K562 (cell line): Measurements from ENCODE around the gene CCDC124. TPM values are rescaled to one million over a fixed set of nuclear protein-coding genes. Genes with fewer than 3 reads are reported as not detected.

Source experiments
- FOXK2 ChIP-seq, 2 experiments: fragments of 450-650 bp; IDR thresholded peaks in 1 of 2; conservative IDR thresholded peaks in 1 of 2; 2 replicates each; pipeline ENCODE4 v1.6.1; 2016; ENCODE audit warnings: low read depth in 2 of 2, mild to moderate bottlenecking in 1 of 2
- KLF10 ChIP-seq: fragments of 250-450 bp; sonication (Bioruptor Pico); IDR thresholded peaks from 2 replicates; pipeline ENCODE4 v1.6.1; 2021; ENCODE audit warnings: matching md5 sums
- POLR2G ChIP-seq: fragments of 200-400 bp; formaldehyde crosslinking; IDR thresholded peaks from 2 replicates; pipeline ENCODE4 v1.6.1; 2017; ENCODE audit warnings: low read depth, mild to moderate bottlenecking, antibody characterized with exemption, low read length, moderate library complexity
- POLR3G ChIP-seq: IDR thresholded peaks from 2 replicates; pipeline ENCODE4 v1.6.1; 2011; ENCODE audit not compliant: insufficient read length, insufficient replicate concordance; ENCODE audit errors: extremely low read depth
- SRSF1 ChIP-seq: fragments of 200-400 bp; formaldehyde crosslinking; IDR thresholded peaks from 2 replicates; pipeline ENCODE4 v1.6.1; 2017; ENCODE audit warnings: mild to moderate bottlenecking, low read depth, low read length, moderate library complexity
- ZNF263 ChIP-seq: sonication (generic); formaldehyde crosslinking; IDR thresholded peaks from 2 replicates; pipeline ENCODE4 v1.8.0; 2022; ENCODE audit warnings: mild to moderate bottlenecking, missing genetic modification reagents, borderline replicate concordance
- polyA plus RNA-seq, 8 experiments: library from polyadenylated mRNA; depleted of rRNA in 4 of 8; stranded (reverse) in 5 of 8; unstranded in 3 of 8; fragments of >200 nt; fragmentation: Nextera tagmentation in 2 of 8; fragmentation: Illumina TruSeq in 1 of 8; extraction: Ambion mirVana in 2 of 8; extraction: Trizol in 1 of 8; gene quantifications; 2 replicates each; pipeline versions ENCODE4 v1.2.1 to v1.2.3, GENCODE V29; 2011 to 2014; ENCODE audit warnings: inconsistent platforms in 1 of 8, missing spikeins in 1 of 8
- total RNA-seq, 7 experiments: library from RNA; depleted of rRNA in 6 of 7; stranded (reverse); fragments of >200 nt in 6 of 7; fragmentation: Illumina TruSeq in 2 of 7; extraction: Trizol in 2 of 7; gene quantifications; 2 replicates each; pipeline versions ENCODE4 v1.2.1 to v1.2.3, GENCODE V29; 2011 to 2021; ENCODE audit warnings: low replicate concordance in 1 of 7
- TF ChIP-seq, protein P1 (sequence below): fragments of 250-450 bp; sonication (Bioruptor Pico); IDR thresholded peaks from 2 replicates; pipeline ENCODE4 v1.4.0; 2020
- TF ChIP-seq, protein P2 (sequence below): sonication (generic); formaldehyde crosslinking; IDR thresholded peaks from 2 replicates; pipeline ENCODE4 v1.8.1; 2023; ENCODE audit warnings: mild to moderate bottlenecking, missing genetic modification reagents
- TF ChIP-seq, protein P3 (sequence below): fragments of 450-650 bp; IDR thresholded peaks from 2 replicates; pipeline ENCODE4 v1.6.1; 2017; ENCODE audit warnings: antibody characterized with exemption, mild to moderate bottlenecking

The CCDC124 gene
- total and polyA plus RNA-seq, 9 of the 15 experiments (the other 6 are each of a cell fraction or from before 2014, with no cell fraction given), result 5.8 to 234 (median 40.1) TPM

DNA sequence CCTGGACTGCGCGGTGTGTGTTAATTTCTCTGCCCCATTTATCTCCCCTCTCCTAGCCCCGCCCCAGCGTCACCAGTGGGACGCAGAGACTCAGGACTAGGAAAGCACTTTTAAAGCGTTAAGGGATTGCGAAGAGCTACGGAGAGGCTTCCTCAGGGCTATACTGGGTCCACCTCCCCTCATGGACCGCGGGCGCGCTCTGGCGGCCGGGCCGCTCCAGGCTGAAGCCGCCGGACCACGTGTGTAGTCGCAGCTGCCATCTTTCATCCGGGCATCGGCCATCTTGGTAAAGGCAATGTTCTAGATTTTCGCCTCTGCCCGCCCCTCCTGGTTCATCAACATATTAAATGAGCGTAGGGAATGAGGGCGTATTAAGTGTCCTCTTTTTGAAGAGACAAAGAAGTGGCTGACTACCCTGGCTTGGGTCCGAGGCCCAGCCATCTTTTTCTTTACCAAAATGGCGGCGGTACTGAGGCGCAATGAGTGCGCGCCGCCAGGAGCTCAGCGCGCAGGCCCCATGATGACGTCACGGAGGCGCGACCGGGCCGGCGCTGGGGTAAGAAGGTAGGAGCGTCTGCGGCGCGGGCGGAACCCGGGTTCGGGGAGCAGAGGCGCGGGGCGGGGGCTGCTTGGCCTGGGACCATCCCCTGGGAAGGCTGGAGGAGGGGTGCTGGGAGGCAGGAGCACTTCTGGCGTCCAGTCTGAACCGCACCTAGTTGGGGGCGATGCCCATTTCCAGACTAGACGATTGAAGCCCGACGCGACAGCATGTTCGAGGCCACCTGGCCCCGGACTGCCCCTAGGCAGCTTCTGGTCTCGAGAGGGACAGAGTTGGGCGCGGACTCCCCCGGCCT is at the start of gene CCDC124 (continued):
- TF ChIP-seq, protein P1, sequence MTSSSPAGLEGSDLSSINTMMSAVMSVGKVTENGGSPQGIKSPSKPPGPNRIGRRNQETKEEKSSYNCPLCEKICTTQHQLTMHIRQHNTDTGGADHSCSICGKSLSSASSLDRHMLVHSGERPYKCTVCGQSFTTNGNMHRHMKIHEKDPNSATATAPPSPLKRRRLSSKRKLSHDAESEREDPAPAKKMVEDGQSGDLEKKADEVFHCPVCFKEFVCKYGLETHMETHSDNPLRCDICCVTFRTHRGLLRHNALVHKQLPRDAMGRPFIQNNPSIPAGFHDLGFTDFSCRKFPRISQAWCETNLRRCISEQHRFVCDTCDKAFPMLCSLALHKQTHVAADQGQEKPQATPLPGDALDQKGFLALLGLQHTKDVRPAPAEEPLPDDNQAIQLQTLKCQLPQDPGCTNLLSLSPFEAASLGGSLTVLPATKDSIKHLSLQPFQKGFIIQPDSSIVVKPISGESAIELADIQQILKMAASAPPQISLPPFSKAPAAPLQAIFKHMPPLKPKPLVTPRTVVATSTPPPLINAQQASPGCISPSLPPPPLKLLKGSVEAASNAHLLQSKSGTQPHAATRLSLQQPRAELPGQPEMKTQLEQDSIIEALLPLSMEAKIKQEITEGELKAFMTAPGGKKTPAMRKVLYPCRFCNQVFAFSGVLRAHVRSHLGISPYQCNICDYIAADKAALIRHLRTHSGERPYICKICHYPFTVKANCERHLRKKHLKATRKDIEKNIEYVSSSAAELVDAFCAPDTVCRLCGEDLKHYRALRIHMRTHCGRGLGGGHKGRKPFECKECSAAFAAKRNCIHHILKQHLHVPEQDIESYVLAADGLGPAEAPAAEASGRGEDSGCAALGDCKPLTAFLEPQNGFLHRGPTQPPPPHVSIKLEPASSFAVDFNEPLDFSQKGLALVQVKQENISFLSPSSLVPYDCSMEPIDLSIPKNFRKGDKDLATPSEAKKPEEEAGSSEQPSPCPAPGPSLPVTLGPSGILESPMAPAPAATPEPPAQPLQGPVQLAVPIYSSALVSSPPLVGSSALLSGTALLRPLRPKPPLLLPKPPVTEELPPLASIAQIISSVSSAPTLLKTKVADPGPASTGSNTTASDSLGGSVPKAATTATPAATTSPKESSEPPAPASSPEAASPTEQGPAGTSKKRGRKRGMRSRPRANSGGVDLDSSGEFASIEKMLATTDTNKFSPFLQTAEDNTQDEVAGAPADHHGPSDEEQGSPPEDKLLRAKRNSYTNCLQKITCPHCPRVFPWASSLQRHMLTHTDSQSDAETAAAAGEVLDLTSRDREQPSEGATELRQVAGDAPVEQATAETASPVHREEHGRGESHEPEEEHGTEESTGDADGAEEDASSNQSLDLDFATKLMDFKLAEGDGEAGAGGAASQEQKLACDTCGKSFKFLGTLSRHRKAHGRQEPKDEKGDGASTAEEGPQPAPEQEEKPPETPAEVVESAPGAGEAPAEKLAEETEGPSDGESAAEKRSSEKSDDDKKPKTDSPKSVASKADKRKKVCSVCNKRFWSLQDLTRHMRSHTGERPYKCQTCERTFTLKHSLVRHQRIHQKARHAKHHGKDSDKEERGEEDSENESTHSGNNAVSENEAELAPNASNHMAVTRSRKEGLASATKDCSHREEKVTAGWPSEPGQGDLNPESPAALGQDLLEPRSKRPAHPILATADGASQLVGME (CRISPR knock-in tag), result peak; percentile 69; the same call in 1 of the 2 replicates
- no peak for TF ChIP-seq SRSF1
- TF ChIP-seq ZNF263 (CRISPR knock-in tag), result peak; percentile 76; the same call in 1 of the 2 replicates
- TF ChIP-seq, protein P2, sequence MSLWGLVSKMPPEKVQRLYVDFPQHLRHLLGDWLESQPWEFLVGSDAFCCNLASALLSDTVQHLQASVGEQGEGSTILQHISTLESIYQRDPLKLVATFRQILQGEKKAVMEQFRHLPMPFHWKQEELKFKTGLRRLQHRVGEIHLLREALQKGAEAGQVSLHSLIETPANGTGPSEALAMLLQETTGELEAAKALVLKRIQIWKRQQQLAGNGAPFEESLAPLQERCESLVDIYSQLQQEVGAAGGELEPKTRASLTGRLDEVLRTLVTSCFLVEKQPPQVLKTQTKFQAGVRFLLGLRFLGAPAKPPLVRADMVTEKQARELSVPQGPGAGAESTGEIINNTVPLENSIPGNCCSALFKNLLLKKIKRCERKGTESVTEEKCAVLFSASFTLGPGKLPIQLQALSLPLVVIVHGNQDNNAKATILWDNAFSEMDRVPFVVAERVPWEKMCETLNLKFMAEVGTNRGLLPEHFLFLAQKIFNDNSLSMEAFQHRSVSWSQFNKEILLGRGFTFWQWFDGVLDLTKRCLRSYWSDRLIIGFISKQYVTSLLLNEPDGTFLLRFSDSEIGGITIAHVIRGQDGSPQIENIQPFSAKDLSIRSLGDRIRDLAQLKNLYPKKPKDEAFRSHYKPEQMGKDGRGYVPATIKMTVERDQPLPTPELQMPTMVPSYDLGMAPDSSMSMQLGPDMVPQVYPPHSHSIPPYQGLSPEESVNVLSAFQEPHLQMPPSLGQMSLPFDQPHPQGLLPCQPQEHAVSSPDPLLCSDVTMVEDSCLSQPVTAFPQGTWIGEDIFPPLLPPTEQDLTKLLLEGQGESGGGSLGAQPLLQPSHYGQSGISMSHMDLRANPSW (CRISPR knock-in tag), result peak; percentile 70; the same call in 1 of the 2 replicates
- TF ChIP-seq KLF10 (CRISPR knock-in tag), result no peak
- peak; percentile 90 for TF ChIP-seq POLR2G
- TF ChIP-seq, protein P3, sequence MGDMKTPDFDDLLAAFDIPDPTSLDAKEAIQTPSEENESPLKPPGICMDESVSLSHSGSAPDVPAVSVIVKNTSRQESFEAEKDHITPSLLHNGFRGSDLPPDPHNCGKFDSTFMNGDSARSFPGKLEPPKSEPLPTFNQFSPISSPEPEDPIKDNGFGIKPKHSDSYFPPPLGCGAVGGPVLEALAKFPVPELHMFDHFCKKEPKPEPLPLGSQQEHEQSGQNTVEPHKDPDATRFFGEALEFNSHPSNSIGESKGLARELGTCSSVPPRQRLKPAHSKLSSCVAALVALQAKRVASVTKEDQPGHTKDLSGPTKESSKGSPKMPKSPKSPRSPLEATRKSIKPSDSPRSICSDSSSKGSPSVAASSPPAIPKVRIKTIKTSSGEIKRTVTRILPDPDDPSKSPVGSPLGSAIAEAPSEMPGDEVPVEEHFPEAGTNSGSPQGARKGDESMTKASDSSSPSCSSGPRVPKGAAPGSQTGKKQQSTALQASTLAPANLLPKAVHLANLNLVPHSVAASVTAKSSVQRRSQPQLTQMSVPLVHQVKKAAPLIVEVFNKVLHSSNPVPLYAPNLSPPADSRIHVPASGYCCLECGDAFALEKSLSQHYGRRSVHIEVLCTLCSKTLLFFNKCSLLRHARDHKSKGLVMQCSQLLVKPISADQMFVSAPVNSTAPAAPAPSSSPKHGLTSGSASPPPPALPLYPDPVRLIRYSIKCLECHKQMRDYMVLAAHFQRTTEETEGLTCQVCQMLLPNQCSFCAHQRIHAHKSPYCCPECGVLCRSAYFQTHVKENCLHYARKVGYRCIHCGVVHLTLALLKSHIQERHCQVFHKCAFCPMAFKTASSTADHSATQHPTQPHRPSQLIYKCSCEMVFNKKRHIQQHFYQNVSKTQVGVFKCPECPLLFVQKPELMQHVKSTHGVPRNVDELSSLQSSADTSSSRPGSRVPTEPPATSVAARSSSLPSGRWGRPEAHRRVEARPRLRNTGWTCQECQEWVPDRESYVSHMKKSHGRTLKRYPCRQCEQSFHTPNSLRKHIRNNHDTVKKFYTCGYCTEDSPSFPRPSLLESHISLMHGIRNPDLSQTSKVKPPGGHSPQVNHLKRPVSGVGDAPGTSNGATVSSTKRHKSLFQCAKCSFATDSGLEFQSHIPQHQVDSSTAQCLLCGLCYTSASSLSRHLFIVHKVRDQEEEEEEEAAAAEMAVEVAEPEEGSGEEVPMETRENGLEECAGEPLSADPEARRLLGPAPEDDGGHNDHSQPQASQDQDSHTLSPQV, result no peak
- TF ChIP-seq FOXK2 (conservative IDR thresholded peaks at IDR 0.05 in 1 of 2, IDR thresholded peaks at IDR 0.05 in 1 of 2; ENCODE audit: low read depth in 2 of 2), result 0 out of 4 replicates have a peak, but pooled peaks of 1 of the 2 experiments have one; percentile 11
- TF ChIP-seq POLR3G, result no peak
